HG02884 (cell line): ENCODE measurements around the gene TXNIP.

Experiments used
- ATAC-seq: cut with Tn5 transposase; IDR thresholded peaks from one replicate; pipeline ENCODE4 v1.9.1; 2021; ENCODE audit warnings: mild to moderate bottlenecking, moderate library complexity; ENCODE audit not compliant: unreplicated experiment

The TXNIP gene

DNA sequence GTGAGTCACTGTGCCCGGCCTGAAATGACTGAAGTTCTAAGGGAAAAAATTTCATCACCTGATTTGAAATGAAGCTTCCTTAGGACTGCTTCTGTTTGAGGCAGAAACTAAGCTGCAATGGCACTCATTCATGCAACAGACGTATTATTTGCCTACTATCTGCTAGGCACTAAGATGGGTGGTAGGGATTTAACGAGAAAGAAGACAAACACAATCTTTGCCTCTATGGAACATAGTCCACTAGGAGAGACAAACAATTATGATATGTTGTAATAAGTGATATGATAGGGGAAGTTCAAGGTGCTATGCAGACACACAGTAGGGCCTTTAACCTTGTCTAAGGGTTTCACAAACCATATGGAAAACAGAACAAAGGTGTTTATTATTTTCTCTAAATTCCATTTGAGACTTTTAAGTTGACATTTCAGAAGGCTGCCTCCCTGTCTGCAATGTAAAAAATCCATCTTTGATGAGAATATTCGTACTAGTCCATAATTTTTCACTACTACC, 49.8 kb downstream of the TXNIP start:
- ATAC-seq, result no peak

DNA sequence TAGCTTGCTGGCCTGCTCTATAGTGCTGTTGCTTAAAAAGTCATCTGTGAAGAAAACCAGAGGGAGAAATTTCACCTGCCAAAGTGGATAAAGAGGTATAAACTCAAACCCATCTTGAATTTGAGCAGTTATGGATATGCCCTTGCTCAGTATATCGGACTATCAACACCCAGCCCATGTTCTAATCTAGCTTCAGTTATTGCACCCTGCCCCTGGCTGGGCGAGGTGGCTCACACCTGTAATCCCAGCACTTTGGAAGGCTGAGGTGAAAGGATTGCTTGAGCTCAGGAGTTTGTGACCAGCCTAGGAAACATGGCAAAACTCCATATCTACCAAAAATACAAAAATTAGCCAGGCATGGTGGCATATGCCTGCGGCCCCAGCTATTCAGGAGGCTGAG, 51.8 kb downstream of the TXNIP start:
- ATAC-seq, result no peak

DNA sequence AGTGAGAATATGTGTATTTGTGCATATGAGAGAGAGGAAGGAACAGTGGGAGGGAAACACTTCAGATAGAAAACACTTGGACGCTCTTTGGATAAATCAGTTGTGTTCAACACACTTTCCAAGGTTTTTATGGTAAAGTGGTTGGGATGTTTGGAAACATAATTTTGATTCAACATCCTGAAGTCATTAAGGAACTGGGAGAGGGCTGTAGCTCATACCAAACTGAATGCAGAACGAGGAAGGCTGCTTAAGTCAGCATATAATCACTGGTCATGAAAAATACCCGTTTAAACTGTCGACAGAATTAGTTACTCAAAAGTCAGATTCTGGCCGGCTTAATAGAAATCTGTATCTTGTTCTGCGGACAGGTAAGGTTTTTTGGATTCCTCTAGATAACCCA, 53.5 kb downstream of the TXNIP start:
- ATAC-seq, result no peak
